HG02840 (cell line): ENCODE data around the gene TMEM61.
"Not testable (repeated sequence)": the region's sequence is repeated elsewhere in the genome, so short reads cannot be mapped to it uniquely, and the experiment has no call there.

Experiments
- ATAC-seq: cut with Tn5 transposase; IDR thresholded peaks from one replicate; pipeline ENCODE4 v1.9.1; 2021; ENCODE audit warnings: mild to moderate bottlenecking, moderate library complexity, moderate number of reproducible peaks; ENCODE audit not compliant: unreplicated experiment, low FRiP score

Gene TMEM61

DNA sequence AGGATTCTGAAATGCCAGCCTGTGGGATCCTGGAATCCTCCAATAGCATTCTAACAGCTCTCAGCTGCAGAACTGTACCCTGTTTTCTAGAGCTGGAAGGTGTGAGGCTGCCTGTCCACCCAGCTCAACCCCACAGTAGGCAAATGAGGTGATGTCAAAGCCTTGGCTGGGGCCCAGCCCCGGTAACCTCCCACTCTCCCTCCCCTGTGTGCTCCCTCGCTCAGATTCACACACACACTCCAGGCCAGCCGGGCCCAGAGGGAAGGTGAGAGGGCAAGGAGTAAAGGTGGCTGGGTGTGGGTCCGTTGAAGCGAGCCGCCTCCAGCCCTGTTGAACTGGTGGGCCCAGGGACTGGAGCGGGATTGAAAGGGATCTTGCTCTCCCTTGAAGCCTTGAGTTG is 18.2 kb downstream of the TMEM61 start, which contains the start of gene BSND:
Gene BSND, plus strand, starts transcription at position 257 of the 400 bp plus-strand sequence. CDS start 254 bp downstream, outside the sequence.
- ATAC-seq, result no peak

DNA sequence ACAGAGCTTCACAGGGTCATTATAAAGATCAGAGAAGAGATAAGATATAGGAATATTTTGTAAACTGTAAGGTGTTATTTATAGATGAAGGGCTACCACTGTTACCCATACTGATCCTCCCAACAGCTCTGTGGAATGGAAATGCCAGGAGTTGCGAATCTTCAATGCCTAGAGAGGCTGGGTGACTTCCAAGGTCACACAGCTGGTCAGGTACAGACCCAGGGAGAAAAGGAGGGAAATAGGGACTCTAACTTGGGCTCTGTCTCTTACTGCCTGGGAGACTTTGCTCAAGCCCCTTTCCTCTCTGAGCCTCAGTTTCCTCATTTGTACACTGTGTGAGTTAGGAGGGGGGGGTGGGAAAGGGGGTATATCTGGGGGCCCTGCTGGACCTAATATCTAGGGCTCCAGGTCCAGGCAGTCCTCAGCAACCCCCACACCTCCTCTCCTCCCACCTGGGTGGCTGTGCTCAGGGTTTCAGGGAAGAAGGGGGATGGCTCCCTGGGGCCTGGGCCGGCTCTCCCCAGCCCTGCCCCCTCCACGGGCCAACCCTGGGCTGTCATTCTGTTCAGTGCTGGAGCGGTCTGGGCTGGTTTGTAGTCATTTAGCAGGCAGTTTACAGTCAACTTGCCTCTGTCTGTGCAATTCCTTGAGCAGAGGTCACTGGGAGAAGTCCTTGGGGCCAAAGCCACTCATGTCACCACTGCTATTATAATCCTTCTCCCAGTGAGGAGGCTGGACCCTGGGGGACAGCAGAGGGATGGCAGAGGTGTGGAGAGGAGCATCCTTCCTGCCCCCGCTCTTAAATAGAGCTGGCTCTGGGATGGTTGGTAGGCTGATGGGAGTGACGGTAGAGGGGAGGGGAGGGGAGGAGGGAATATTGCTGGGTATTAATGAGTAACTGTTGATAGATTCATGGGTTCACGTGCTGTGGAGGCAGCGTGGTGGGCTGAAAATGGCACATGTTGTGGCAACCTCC is 20.0 kb downstream of the TMEM61 start:
- no peak for ATAC-seq

DNA sequence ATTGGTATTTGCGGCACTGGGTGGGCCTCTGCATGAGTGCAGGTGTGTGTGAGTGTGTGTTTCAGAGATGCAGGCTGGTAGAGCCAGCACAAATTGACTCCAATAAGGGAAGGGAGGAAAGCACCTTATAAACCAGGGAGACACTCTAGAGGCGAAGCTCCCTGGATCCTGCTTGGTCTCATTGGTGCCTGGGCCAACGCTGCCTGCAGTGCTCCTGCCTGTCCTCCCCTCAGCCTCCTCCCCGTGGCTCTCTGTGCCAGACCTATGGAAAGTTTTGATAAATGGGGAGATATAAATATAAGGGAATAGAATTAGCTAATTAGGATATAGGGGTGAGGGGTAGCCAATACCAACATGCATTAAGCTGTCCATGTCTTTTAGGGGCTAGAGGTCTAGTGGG is 20.9 kb downstream of the TMEM61 start:
- ATAC-seq, result no peak

DNA sequence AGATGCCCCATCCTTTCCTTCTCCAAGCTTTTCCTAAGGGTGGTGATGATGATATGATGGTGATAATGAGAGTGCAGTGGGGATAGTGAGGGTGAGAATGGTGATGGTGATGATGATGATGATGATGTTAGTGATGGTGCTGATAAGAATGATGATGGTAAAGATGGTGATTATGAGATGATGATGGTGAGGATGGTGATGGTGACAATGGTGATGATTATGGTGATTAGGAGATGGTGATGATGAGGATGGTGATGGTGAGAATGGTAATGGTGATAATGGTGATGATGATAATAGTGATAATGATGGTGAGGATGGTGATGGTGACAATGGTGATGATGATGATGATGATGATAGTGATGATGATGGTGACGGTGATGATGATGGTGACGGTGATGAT is 22.3 kb downstream of the TMEM61 start:
- ATAC-seq, result no peak

DNA sequence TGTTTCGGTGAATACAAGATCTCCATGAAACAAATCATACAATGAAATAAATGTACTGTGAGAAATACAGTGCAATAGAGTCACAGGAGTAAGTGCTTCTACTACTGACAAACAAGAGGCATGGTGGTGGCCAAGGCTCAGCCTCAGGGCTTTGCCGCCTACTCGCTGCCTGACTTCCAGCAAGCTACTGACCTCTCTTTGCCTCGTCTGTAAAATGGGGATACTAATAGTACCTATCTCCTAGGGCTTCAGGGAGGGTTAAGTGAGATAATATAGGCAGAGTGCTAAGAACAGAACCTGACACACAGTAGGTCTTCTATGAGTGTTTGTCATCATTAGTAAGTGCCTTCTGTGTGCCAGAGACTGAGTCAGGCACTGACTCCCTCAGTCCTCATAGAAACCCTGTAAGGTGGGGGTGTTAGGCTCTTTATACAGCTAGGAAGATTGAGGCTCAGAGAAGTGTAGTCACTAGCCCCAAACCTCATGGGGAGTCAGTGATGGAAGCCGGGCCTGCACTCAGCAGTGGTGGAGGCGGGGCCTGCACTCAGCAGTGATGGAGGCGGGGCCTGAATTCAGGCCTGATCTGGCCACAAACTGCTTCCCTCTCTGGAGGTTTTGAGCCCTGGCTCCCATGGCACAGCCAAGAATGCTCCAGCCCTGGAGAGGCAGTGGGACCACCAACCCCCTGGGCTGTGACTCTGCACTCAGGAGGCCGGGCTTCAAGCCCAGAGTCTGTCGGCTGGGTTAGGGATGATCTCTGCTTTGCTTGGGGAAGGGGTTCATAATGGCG is 25.1 kb downstream of the TMEM61 start:
- ATAC-seq, result no peak

DNA sequence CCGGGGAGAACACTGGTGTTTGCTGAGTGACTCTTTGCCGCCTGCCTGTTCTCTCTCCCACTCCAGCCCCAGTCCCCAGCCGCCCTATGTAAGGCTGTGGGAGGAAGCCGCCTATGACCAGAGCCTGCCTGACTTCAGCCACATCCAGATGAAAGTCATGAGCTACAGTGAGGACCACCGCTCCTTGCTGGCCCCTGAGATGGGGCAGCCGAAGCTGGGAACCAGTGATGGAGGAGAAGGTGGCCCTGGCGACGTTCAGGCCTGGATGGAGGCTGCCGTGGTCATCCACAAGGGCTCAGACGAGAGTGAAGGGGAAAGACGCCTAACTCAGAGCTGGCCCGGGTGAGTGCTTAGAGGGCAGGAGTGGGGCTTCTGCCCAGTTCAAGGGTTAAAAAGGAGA is 26.5 kb downstream of the TMEM61 start:
- no peak for ATAC-seq

DNA sequence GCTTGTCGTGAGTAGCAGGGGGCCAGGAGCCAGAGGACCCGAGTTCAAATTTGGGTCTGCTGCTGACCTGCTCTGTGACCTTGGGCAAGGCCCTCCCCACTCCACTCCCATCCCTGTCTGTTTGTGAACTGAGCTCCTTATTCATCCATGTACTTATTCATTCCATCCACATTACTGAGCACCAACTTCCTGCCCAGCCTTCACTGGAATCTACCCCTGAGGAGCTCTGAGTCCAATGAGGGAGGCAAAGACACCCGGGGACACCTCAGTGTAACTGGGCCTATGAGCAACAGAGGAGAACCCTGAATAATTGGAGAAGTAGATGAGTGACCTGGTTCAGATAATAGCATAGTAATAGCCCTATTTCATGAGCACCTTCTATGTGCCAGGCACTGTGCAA is 27.2 kb downstream of the TMEM61 start:
- no peak for ATAC-seq

DNA sequence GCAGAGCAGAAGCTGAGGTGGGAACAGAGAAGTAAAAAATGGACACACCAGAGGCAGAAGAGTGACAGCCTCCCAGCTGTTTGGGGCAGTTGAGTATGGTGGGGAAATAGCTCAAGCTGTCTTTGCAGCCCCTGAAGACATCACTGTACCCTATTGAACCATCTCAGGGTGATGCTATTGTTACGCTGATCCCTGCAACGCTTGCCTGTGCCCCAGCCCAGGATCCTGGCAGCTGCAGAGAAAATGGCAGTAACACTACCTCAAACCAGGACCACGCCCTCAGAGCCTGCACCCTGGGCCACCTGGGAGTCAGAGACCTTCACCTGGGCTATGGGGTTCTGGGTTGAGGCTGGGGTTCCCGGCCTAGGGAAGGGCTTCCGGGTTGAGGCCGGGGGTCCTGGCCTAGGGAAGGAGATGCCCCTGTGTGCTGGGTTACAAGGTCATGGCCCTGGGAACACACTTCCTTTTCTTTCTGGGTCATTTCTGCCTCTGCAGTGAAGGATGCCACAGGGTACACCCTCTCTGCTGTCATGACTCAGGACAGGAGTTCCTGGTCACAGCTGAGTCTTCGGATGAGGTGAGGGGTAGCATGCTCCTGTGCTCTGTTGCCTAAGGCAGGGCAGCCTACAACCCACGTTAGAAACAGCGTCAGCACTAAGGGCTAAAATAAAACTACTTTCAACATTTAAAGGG is 29.9 kb downstream of the TMEM61 start:
- ATAC-seq, result no peak

DNA sequence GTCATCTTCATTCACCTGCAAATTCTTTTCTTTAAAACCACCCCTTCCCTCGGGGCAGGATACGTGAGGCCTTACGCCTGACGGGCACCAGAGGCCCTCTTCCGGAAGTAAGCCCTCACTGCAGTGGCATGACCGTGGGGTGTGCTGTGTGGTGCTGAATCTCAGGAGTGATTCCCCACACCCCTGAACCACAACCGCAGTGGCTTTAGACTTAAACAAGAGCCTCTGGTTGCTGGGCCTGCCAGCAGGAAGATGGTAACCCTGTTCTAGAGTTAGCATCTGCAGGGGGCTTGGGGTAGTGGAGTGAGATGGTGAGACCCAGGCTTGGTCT is 30.4 kb downstream of the TMEM61 start:
- no peak for ATAC-seq

DNA sequence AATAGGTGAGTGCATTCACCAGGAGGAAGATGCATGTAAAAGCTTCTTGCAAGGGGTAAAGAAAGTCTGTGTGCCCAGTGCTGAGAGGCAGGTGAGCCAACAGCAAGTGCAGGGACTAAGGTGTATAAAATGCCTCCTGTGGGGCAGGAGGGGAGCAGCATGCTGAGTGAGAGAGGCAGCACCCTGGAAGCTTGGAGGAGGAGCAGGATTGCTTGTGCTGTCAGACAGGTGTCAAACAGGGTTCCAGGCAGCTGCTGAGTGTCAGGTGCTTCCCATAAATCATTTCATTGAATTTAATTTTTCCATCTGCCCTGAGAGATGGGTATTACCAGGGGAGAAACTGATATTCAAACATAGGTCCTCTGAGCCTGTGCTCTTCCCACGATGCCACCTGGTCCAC is 32.2 kb downstream of the TMEM61 start:
- ATAC-seq, result no peak

DNA sequence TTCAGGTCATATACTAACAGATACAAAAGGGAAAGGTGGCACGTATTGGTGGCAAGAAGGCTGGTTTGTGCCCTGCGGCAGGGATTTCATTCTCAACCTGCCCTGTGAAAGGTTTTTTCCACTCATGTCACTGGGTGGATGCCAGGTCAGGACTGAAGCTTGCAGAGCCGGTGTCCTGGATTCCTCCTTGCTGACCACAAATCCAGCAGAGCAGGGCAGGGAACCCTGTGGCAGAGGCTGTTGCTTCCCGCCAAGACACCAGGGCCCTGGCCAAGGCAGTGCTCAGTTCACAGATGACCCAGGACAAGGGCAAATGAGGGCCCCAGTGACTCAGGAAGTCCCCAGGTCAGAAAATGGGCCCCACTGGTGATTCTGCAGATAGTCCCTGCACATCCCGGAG is 34.7 kb downstream of the TMEM61 start:
- ATAC-seq, result no peak

DNA sequence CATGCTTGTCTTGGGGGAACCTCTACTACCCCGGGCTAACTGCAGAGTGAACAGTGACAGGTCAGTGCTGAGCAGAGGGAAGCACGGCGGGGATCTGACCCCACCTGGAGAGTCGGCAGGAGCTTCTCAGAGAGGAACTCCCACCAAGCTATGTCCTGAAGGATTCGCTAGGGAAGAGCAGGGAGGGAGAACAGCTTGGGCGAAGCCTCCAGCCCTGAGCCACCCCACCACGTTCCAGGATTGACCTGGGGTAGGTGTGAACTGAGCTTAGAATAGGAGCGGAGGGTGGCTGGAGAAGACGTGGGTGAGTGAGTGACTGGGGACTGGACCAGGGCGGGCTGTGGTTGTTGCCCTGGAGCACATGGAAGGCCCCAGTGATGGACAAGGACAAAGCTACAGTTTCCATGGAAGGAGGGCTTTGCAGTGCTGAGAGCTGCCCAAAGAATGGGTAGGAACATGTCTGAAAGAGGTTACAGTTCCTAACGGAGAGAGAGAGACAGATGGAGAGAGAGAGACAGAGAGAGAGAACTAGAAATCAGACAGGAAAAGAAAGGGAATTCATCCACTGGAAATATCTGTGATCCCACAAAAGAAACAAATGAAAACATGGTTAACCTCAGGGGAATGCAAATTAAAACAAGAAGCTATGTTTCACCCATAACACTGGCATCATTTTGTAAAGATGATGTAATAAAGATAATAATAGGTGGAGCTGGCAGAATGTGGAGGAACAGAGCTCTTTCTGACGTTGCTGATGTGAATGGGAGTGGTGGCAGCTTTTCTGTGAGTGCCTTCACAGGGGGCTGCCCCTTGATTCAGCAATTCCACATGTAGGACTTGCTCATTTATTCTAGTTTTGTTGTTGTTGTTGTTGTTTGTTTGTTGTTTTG is 35.5 kb downstream of the TMEM61 start:
- ATAC-seq, result no peak

DNA sequence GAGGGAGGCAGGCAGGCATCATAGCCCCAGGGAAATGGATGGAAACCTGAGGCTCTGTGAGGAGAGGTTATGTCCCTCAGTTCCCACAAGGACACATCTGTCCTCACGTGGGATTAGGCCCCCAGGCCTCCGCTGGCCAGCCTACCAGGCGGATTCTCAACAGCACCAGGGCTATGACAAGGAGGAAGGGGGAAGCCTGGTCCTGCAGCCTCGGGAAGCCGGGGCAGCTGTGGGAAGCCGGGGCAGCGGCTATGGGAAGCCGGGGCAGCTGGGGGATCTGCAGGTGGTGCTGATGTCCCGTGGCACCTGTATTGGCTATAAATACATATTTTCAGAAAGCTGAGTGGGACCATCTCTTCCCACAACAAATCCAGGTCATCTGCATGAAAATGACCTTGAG is 38.0 kb downstream of the TMEM61 start:
- no peak for ATAC-seq

DNA sequence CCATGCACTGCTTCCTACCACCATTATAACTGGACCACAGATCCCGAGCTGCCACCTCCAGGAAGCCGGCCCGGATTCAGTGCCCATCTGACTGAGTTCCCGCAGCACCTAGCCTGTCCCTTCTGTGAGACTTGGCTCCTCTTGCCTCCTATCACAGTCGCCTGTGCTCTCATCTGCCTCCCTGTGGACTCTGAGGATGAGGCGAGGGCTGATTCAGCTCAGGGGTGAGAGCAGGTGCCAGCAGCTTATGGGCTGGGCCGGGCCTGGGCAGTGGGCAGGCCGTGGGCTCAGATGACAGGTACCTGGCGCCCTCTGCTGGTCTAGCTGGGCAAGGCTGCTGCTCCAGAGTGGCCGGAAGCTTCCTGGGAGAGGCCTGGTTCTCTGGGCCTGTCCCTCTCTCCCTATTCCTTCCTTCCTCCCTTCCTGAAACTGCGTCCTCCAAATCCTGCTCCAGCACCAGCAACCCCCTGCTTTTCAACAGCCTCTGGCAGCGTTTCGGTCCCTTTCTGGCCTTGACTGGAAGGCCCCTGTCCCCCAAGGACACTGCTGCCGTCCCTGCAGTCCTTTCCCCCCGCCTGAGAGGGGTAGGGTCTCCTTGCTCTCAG is 41.6 kb downstream of the TMEM61 start:
- ATAC-seq, result no peak

DNA sequence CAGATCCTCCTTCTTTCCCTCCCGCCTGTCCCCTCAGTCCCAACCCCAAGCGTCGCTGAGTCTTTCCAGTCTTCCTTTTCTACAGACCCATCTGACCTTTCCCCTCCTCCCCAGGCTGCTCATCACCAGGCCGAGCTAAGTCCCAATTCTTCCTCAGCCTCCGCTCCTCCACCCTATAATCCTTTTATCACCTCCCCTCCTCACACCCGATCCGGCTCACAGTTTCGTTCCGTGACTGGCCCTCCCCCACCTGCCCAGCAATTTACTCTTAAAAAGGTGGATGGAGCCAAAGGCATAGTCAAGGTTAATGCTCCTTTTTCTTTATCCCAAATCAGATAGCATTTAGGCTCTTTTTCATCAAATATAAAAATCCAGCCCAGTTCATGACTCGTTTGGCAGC is 43.7 kb downstream of the TMEM61 start:
- not testable (repeated sequence) for ATAC-seq

DNA sequence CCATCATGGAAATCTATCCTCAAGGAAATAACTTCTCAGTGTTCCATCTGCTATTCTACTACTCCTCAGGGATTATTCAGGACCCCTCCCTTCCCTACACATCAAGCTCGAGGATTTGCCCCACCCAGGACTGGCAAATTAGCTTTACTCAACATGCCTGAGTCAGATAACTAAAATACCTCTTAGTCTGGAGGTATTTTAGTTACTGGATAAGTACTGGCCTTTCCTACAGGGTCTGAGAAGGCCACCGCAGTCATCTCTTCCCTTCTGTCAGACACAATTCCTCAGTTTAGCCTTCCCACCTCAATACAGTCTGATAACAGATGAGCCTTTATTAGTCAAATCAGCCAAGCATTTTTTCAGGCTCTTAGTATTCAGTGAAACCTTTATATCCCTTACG is 46.3 kb downstream of the TMEM61 start:
- not testable (repeated sequence) for ATAC-seq

DNA sequence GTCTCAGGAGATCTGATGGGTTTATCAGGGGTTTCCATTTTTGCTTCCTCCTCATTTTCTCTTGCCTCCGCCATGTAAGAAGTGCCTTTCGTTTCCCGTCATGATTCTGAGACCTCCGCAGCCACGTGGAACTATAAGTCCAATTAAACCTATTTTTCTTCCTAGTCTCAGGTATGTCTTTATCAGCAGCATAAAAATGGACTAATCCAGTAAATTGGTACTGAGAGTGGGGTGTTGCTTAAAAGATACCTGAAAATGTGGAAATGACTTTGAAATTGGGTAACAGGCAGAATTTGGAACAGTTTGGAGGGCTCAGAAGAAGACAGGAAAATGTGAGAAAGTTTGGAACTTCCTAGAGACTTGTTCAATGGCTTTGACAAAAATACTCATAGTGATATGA is 50.7 kb downstream of the TMEM61 start:
- not testable (repeated sequence) for ATAC-seq

DNA sequence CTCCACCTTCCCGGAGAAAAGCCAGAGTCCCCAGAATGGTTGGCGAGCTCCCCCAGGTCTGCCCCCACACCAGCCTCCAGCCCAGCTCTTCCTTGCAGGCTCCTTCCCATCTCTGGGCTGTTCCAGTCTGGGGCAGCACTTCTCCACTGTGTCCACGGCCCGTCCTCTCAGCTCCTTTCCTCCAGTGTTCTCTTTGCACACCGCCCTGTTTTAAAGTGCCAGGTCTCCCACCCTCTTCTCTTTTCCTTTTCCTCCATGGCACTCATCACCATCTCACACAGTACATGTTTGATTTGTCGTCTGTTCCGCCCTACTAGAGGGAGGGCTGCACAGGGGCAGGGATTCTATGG is 52.8 kb downstream of the TMEM61 start:
- ATAC-seq, result no peak

DNA sequence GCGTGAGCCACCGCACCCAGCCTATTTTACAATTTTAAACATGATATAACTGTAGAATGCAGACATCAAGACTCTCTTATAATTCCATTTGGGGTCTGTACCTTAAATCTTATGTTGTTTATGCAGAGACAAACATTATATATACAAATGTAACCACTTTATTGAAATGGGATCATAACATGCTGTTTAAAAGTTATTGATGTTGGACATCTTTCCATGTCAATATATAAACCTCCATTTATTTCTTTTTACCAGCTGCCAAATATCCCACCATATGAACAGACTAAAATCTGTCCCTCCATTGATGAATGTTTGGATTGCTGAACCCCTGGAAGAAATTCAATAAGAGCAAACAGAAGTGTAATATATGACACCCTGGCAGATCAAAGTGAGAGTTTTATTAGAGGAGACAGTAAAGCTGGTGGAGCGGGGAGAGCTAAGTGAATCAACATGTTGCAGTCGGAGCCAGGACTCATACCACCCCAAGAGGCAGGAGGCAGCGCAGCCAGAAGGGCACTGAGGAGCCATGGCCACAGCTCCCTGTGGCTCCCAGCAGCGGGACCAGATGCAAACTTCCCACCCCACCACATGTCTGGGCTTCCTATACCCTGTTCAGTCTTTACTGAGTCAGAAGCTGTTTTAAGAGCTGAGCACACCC is 54.2 kb downstream of the TMEM61 start:
- no peak for ATAC-seq
